Neural cell (in vitro differentiated cells): Measurements from ENCODE around the gene USP3. TPM values are rescaled to one million over a fixed set of nuclear protein-coding genes. Genes with fewer than 3 reads are reported as not detected.

ENCODE experiments used
- H2AFZ ChIP-seq: fragments of 200-600, 300-800 bp; sonication (generic), shearing (Covaris generic); 2 replicates; pipeline ENCODE4 v1.6.0; 2014; ENCODE audit warnings: low read depth, mild to moderate bottlenecking, antibody characterized with exemption, low read length, moderate library complexity
- H3F3A ChIP-seq: fragments of 200-600 bp; shearing (Covaris generic); 2 replicates; pipeline ENCODE4 v1.6.1; 2016; ENCODE audit warnings: mild to moderate bottlenecking, moderate library complexity, mixed read lengths, antibody characterized with exemption, low read length; ENCODE audit not compliant: insufficient read depth, poor library complexity, severe bottlenecking
- H3K27ac ChIP-seq: fragments of 200-600, 300-800 bp; sonication (generic), shearing (Covaris generic); 2 replicates; pipeline ENCODE4 v1.5.1; 2014; ENCODE audit warnings: mild to moderate bottlenecking, low read length, moderate library complexity
- H3K27me3 ChIP-seq: fragments of 300-800, 200-600 bp; sonication (generic), shearing (Covaris generic); 2 replicates; pipeline ENCODE4 v1.6.0; 2014; ENCODE audit warnings: mild to moderate bottlenecking, low read depth, low read length, moderate library complexity; ENCODE audit not compliant: insufficient read depth
- H3K36me3 ChIP-seq: fragments of 300-800, 200-600 bp; sonication (generic), shearing (Covaris generic); 2 replicates; pipeline ENCODE4 v1.5.1; 2014; ENCODE audit warnings: mild to moderate bottlenecking, antibody characterized with exemption, low read length, moderate library complexity; ENCODE audit not compliant: insufficient read depth
- H3K4me2 ChIP-seq: fragments of 300-800, 200-600 bp; sonication (generic), shearing (Covaris generic); 2 replicates; pipeline ENCODE4 v1.6.0; 2014; ENCODE audit warnings: mild to moderate bottlenecking, low read length
- H3K4me3 ChIP-seq: fragments of 300-800, 200-600 bp; sonication (generic), shearing (Covaris generic); 2 replicates; pipeline ENCODE4 v1.5.1; 2014; ENCODE audit warnings: mild to moderate bottlenecking, low read length, moderate library complexity
- H3K79me2 ChIP-seq: fragments of 200-600 bp; shearing (Covaris generic); replicated peaks from 2 replicates; pipeline ENCODE4 v1.6.0; 2014; ENCODE audit warnings: mild to moderate bottlenecking, low read length, moderate library complexity; ENCODE audit not compliant: insufficient read depth
- H3K9ac ChIP-seq: fragments of 300-800, 200-600 bp; sonication (generic), shearing (Covaris generic); 2 replicates; pipeline ENCODE4 v1.6.1; 2016; ENCODE audit warnings: mild to moderate bottlenecking, low read length, mixed read lengths
- H3K9me2 ChIP-seq: fragments of 200-600 bp; shearing (Covaris generic); 2 replicates; pipeline ENCODE4 v1.6.1; 2016; ENCODE audit warnings: mild to moderate bottlenecking, low read length, mixed read lengths; ENCODE audit not compliant: insufficient read depth
- H3K9me3 ChIP-seq: fragments of 200-600, 300-800 bp; sonication (generic), shearing (Covaris generic); 2 replicates; pipeline ENCODE4 v1.6.1; 2016; ENCODE audit warnings: mild to moderate bottlenecking, mixed run types, low read length, moderate library complexity, mixed read lengths
- H4K20me1 ChIP-seq: fragments of 200-600 bp; shearing (Covaris generic); 2 replicates; pipeline ENCODE4 v1.6.1; 2016; ENCODE audit warnings: mild to moderate bottlenecking, mixed run types; ENCODE audit not compliant: insufficient read depth
- EP300 ChIP-seq: fragments of 450-650 bp; conservative IDR thresholded peaks from 2 replicates; pipeline ENCODE4 v1.6.1; 2014; ENCODE audit warnings: antibody characterized with exemption, mild to moderate bottlenecking, moderate library complexity; ENCODE audit not compliant: poor library complexity, severe bottlenecking
- EZH2 ChIP-seq: fragments of 200-600, 300-800 bp; shearing (Covaris generic), sonication (generic); IDR thresholded peaks from 2 replicates; pipeline ENCODE4 v1.6.1; 2014; ENCODE audit warnings: antibody characterized with exemption, low read length, borderline replicate concordance, mild to moderate bottlenecking; ENCODE audit not compliant: insufficient read depth, poor library complexity, severe bottlenecking
- MXI1 ChIP-seq: fragments of 450-650 bp; conservative IDR thresholded peaks from 2 replicates; pipeline ENCODE4 v1.6.1; 2014; ENCODE audit warnings: antibody characterized with exemption, mild to moderate bottlenecking; ENCODE audit not compliant: poor library complexity, severe bottlenecking
- POLR2AphosphoS5 ChIP-seq: IDR thresholded peaks from 2 replicates; pipeline ENCODE4 v1.6.1; 2012
- RAD21 ChIP-seq: fragments of 450-650 bp; conservative IDR thresholded peaks from 2 replicates; pipeline ENCODE4 v1.6.1; 2014; ENCODE audit warnings: antibody characterized with exemption, mild to moderate bottlenecking, moderate library complexity
- SMC3 ChIP-seq: fragments of 450-650 bp; conservative IDR thresholded peaks from 2 replicates; pipeline ENCODE4 v1.6.1; 2014; ENCODE audit warnings: antibody characterized with exemption, mild to moderate bottlenecking, moderate library complexity; ENCODE audit not compliant: poor library complexity
- TAF1 ChIP-seq: IDR thresholded peaks from 2 replicates; pipeline ENCODE4 v1.6.1; 2012; ENCODE audit warnings: low read depth
- polyA plus RNA-seq: library from polyadenylated mRNA; depleted of rRNA; stranded (reverse); fragments of >200 nt; gene quantifications from 2 replicates; pipeline ENCODE4 v1.2.3, GENCODE V29; 2014
- TF ChIP-seq, protein P1 (sequence below): fragments of 450-650 bp; IDR thresholded peaks from 2 replicates; pipeline ENCODE4 v1.5.1; 2014; ENCODE audit warnings: antibody characterized with exemption, mild to moderate bottlenecking, moderate library complexity; ENCODE audit not compliant: poor library complexity, severe bottlenecking
- TF ChIP-seq, protein P2 (sequence below): IDR thresholded peaks from 2 replicates; pipeline ENCODE4 v1.6.1; 2012; ENCODE audit warnings: borderline replicate concordance

USP3 gene
- polyA plus RNA-seq, 1 donor from 2014 or later, result 68.0 TPM

DNA sequence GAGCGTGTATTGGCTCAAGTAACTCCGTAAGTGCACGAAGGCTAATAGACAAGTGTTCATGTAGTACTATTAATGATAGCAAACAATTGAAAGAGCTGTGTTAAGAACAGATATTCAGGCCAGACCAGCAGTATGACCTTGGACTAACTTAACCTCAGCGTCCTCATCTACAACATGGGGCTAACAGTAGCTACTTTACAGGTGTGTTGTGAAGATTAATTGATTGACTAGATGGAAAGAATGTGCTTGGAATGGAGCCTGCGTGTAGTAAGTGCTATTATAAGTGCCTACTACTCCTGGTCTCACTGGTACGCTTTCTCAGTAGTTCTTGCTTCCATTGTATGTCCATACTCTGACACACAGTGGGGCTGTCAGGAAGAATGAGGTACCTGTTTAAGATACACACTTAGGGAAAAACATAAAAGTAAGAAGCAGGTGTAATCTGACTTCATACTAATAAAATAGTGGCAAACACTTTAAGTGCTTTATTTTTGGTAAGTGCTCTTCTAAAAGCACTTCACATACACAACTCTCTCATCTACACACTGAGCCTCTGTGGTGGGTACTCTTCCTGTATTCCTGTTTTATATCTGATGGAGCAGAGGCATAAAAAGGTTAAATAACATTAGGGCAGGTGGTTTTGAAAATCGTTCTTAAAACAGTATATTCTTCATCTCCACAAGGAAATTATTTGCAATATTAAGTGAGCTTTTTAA is 68.5 kb downstream of the USP3 start:
- no peaks in the 10 kb centered on the region for H3K36me3 ChIP-seq
- H3K9me2 ChIP-seq, result no peaks in the 10 kb centered on the region
- TF ChIP-seq TAF1 (no peak), RAD21 (no peak), EP300 (no peak), EZH2 (no peak), POLR2AphosphoS5 (no peak), SMC3 (no peak), MXI1 (no peak)
- TF ChIP-seq, protein P1, sequence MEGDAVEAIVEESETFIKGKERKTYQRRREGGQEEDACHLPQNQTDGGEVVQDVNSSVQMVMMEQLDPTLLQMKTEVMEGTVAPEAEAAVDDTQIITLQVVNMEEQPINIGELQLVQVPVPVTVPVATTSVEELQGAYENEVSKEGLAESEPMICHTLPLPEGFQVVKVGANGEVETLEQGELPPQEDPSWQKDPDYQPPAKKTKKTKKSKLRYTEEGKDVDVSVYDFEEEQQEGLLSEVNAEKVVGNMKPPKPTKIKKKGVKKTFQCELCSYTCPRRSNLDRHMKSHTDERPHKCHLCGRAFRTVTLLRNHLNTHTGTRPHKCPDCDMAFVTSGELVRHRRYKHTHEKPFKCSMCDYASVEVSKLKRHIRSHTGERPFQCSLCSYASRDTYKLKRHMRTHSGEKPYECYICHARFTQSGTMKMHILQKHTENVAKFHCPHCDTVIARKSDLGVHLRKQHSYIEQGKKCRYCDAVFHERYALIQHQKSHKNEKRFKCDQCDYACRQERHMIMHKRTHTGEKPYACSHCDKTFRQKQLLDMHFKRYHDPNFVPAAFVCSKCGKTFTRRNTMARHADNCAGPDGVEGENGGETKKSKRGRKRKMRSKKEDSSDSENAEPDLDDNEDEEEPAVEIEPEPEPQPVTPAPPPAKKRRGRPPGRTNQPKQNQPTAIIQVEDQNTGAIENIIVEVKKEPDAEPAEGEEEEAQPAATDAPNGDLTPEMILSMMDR, result no peak
- TF ChIP-seq, protein P2, sequence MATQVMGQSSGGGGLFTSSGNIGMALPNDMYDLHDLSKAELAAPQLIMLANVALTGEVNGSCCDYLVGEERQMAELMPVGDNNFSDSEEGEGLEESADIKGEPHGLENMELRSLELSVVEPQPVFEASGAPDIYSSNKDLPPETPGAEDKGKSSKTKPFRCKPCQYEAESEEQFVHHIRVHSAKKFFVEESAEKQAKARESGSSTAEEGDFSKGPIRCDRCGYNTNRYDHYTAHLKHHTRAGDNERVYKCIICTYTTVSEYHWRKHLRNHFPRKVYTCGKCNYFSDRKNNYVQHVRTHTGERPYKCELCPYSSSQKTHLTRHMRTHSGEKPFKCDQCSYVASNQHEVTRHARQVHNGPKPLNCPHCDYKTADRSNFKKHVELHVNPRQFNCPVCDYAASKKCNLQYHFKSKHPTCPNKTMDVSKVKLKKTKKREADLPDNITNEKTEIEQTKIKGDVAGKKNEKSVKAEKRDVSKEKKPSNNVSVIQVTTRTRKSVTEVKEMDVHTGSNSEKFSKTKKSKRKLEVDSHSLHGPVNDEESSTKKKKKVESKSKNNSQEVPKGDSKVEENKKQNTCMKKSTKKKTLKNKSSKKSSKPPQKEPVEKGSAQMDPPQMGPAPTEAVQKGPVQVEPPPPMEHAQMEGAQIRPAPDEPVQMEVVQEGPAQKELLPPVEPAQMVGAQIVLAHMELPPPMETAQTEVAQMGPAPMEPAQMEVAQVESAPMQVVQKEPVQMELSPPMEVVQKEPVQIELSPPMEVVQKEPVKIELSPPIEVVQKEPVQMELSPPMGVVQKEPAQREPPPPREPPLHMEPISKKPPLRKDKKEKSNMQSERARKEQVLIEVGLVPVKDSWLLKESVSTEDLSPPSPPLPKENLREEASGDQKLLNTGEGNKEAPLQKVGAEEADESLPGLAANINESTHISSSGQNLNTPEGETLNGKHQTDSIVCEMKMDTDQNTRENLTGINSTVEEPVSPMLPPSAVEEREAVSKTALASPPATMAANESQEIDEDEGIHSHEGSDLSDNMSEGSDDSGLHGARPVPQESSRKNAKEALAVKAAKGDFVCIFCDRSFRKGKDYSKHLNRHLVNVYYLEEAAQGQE, result no peak
- H3K27ac ChIP-seq, result no peak overlapping the region
- no peak overlapping the region for H3K4me3 ChIP-seq
- H2AFZ ChIP-seq, result no peak overlapping the region
- H3K4me2 ChIP-seq, result no peak overlapping the region
- H3F3A ChIP-seq, result no peaks in the 10 kb centered on the region
- no peaks in the 10 kb centered on the region for H3K9me3 ChIP-seq
- H3K79me2 ChIP-seq, result no peaks in the 10 kb centered on the region
- no peak overlapping the region for H3K9ac ChIP-seq
- no peaks in the 10 kb centered on the region for H3K27me3 ChIP-seq
- no peaks in the 10 kb centered on the region for H4K20me1 ChIP-seq

DNA sequence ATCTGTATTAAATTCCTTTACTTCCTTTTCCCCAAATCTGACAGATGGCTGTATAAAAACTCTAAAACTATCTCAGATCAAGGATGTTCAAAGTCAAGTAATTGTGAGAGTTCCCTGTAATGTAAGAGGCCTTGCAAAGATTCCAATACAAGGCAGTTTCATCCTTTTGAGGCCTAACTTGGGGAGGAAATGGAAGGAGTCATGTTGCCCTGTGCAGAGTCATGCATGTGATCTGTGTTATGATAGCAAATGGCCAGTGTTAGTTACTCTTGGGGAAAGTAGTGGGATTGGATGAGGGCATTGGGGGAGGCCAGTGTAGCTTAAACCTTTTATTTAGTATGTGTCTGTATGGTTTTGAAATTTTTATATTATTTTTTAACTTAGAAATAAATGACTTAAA is 69.1 kb downstream of the USP3 start:
- Histone ChIP-seq H3K27me3 (no peaks in the 10 kb centered on the region), H3K4me2 (no peak overlapping the region), H3K27ac (no peak overlapping the region), H2AFZ (no peak overlapping the region), H3K79me2 (no peaks in the 10 kb centered on the region), H3K9ac (no peak overlapping the region), H4K20me1 (no peaks in the 10 kb centered on the region), H3F3A (no peaks in the 10 kb centered on the region), H3K36me3 (no peaks in the 10 kb centered on the region), H3K9me2 (no peaks in the 10 kb centered on the region), H3K4me3 (no peak overlapping the region), H3K9me3 (no peaks in the 10 kb centered on the region)
- TF ChIP-seq, protein P2, result no peak
- TF ChIP-seq TAF1, result no peak
- no peak for TF ChIP-seq EZH2
- TF ChIP-seq MXI1, result no peak
- no peak for TF ChIP-seq EP300
- no peak for TF ChIP-seq POLR2AphosphoS5
- no peak for TF ChIP-seq RAD21
- TF ChIP-seq, protein P1, result no peak
- no peak for TF ChIP-seq SMC3
